Measurements from ENCODE around the gene CA10.

CA10 gene

DNA sequence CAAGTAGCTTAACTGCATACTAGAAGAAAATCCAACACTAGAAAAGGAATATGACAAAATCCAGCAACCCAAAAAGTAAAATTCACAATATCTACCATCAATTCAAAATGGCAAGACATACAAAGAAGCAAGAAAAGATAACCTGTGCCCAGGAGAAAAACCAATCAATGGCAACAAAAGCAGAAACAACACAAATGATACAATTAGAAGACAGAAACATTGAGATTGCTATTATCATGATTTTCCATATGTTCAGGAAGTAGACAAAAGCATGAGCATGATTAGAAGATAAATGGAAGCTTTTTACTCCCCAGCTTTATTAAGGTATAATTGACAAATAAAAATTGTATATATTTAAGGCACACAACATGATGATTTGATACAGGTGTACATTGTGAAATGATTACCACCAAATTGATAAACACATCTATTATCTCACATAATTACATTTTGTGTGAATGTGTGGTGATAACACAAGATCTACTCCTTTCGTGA, 117.3 kb downstream of the CA10 start:
- DNase-seq: no peak

GRCh38 chr17:52036416-52036815, 122.1 kb downstream of the CA10 start:
- DNase-seq: no peak

- DNase-seq: no peak
Measured at GRCh38 chr17:52035336-52035915, 123.1 kb downstream of the CA10 start.

GRCh38 chr17:52032454-52032853, 126.1 kb downstream of the CA10 start:
- no peak for DNase-seq

- no peak for DNase-seq
Measured at GRCh38 chr17:52030052-52030451, 128.5 kb downstream of the CA10 start.

- no peak for DNase-seq
Measured at GRCh38 chr17:52027620-52028295, 130.8 kb downstream of the CA10 start.

- no peak for DNase-seq
Measured at GRCh38 chr17:52027081-52027480, 131.4 kb downstream of the CA10 start.

GRCh38 chr17:52026075-52026474, 132.4 kb downstream of the CA10 start:
- no peak for DNase-seq

DNA sequence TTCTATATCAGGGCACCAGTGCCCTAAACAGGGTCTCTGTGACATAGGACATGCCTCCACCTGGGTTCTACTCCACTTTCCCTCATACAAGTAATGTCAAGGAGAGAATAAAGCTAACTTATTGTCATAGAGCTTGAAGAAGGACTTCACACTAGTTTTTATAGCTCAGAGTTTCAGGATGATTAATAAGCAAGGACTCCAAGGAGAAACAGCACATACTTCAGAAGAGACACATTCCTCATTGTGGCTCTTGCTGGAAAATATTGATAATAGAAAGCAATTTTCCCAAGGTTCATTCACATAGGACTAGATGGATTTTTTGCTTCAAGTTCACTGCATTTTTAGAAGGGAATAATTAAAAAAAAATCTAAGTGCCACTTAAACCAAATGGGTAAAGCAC, 133.3 kb downstream of the CA10 start:
- no peak for DNase-seq

DNA sequence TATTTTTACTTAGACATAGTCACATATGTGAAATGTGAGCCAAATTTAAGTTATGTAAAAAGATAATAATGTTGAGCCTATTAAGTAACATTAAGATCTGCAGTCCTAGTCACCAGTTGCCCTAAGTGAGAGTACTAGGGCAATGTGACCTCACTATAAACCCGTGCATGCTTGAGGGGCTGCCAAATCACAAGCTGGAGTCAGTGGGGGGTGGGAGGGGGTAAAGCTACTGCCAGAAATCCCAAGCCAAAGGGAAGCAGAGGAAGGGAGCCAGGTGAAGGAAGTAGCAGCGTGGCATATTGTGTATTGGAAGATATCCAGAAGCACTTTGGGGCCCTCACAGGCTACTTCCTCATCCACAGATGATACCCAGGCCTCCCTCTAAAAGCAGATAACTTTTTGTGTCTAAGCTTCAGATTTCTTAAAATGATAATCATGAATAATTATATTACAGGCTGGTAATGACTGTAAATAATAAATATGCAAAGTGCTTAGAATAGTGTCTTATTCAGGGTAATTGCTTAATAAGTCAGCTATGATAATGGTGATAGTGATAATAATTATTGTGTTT, 134.1 kb downstream of the CA10 start:
- DNase-seq: no peak

DNA sequence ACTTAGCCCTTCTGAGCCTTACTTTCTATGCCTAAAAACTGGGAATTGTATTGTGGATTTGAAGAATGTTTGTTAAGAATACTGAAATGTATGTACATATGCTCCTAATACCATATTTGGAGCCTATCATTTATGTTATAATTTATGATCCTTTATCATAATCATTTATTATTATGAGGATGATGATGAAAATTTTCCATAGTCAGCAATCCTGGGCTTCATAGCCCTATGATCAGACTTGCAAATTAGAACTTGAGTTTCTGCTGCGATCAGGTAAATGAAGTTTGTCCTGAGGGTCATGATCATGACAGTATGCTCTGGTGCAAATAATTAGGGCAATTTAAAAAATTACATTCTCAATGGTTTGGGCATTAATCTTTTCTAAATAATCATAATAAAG, 147.4 kb downstream of the CA10 start:
- DNase-seq: no peak

DNA sequence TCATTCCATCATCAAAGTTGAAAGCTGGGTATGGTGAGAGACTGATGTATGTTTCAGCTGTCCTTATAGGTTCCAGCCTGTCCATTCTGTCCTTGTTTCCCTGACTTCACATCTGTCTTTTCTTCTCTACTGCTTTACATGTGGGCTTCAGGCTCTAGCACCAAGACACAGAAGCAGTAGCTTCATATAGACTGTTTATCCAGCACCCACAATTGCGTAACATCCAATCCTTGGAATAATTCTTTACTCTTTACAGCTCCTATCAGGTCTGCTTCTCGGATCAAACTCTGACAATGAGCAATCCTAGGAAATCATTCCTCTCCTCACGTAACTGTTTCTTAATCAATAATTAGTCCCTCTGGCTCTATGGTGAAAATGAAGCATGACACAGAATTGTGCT, 158.9 kb downstream of the CA10 start:
- no peak for DNase-seq

- DNase-seq: no peak
Measured at GRCh38 chr17:51997723-51998122, 160.8 kb downstream of the CA10 start.

DNA sequence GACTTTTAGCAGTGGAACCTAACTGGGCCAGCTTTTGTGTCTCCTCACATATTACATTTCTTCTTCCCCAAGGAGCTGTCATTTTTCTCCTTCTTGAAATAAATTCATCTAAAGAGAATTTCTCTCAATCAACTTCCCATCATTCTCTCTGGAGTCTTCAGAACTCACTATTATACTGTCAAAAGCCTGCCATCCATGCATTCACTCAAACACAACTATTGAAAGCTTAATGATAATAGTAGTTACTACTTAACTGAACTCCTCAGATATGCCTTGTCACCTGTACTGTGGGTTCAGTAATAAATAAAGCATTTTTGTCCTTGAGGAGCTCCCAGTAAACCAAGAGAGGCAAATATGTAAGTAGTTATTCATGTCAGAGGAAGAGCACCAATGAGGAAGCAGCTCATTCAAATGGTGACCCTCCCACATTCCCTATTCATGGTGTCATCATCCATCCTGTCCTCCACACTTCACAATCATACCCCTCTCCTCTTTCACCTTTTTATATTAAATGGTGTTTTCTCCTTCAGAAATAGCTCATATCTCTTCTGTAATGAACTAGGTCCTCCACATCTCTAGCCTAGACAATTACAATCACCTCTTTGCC, 162.6 kb downstream of the CA10 start:
- DNase-seq: no peak

- no peak for DNase-seq
Measured at GRCh38 chr17:51992864-51993416, 165.6 kb downstream of the CA10 start.

DNA sequence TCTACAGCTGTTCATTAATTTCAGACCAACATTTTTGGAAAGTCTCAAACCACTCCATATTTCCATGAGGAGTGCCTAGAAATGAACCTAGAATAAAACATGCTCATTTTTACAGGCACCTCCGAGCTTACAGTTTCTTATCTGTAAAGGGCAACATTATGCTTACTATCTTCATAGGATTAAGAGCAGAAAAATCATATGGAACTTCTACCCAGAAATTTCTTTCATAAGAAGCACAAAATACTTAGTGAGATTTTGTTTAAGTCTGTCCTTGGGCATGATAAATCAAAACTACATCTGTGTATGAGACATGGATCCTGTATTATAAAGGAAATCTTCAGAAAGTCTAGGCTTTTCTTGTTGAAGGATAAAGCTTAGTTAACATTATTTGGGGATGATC, 187.4 kb downstream of the CA10 start:
- no peak for DNase-seq

DNA sequence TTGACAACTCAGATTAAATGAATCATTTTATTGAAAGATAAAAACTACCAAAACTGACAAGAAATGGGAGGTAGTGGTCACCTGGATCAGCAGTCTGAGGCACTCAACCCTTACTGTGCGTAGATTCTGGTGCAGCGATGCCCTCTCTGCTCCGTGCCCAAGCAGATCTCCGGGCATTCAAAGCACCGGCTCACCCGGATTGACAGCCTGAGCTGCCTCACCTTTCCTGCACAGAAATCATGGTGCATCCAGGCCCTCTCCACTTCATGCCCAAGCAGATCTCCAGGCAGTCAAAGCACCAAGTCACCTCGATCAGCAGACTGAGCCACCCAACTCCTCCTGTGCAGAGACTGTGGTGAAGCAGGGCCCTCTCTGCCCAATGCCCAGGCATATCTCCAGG, 196.8 kb downstream of the CA10 start:
- no peak for DNase-seq

GRCh38 chr17:51957786-51958185, 200.7 kb downstream of the CA10 start:
- DNase-seq: no peak

GRCh38 chr17:51955245-51955644, 203.3 kb downstream of the CA10 start:
- DNase-seq: no peak

DNA sequence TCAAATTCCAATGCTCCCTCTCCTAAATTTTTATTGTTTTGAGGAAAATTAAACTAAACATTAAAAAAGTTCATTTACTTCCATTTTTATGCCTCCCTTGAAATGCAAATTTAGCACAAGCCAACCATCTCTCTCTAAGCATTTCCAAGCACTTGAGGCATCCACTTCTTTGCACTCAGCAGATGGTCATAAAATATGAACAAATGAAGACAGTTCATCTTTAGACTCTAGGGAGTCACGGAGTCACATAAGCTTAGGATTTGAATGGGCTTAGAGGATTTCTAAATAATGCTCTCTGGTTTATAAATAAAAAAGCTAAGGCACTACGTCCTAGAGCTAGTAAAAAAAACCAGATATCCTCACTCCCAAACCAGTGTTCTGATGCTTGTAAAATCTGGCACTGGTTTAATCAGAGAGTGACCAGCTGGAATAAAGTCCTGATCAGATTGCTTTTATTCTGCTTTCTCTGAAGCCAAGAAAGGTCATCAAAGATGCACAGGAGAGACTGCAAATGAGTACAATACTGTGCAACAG, 204.2 kb downstream of the CA10 start:
- no peak for DNase-seq

DNA sequence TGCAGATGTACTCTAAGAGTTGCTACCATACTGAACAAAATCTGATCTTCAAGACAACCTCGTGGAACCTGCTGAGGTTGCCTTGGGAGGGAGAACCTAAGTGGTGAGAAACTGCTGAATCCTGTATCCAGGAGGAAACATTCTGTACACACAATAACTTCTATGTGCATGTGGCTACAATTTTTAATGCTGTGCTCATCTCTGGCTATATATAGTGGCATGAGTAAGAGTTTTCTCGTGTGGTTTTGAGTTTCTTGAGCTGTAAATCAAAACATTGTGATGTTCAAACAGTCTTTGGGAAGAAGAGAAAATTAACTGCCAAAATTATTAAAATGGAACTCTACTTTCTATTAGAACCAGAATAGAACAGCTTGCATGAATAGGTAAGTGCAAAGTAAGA, 206.8 kb downstream of the CA10 start:
- DNase-seq: no peak

- DNase-seq: no peak
Measured at GRCh38 chr17:51948128-51948527, 210.4 kb downstream of the CA10 start.

- no peak for DNase-seq
Measured at GRCh38 chr17:51947160-51947735, 211.3 kb downstream of the CA10 start.
